MM.1S (cell line): ENCODE measurements around the gene ACVR1.

Experiments
- EZH2 ChIP-seq: fragments of 300-600 bp; sonication (generic); optimal IDR thresholded peaks from 2 replicates; pipeline ENCODE3; 2017; ENCODE audit warnings: low read depth, mild to moderate bottlenecking, antibody characterized with exemption, low read length, mixed read lengths
- EZH2phosphoT487 ChIP-seq: fragments of 300-600 bp; sonication (generic); IDR thresholded peaks from 2 replicates; pipeline ENCODE4 v1.6.1; 2018; ENCODE audit warnings: antibody characterized with exemption, low read length
- TF ChIP-seq, protein P1 (sequence below): fragments of 300-600 bp; sonication (generic); IDR thresholded peaks from 2 replicates; pipeline ENCODE4 v1.5.1; 2016; ENCODE audit warnings: antibody characterized with exemption, low read length, mixed read lengths

DNA sequence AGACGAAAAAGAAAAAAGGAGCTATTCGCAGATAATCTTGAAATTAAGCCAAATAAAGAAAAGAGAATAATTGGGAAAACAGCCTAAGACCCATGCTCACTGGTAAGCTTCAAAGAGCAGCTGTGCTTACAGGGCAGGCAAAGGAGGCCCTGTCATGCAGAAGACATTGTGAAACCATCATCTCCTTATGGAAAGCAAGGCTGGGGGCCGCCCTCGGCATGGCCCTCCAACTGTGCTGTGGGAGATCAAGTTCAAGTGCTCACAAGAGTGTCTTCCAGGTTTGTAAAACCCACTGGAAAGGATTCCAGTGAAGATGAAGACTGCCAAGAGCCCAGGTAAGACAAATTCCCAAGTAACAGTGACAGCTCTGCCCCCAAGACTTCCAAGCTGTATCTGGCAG is 32.2 kb downstream of the ACVR1 start:
- TF ChIP-seq, protein P1, sequence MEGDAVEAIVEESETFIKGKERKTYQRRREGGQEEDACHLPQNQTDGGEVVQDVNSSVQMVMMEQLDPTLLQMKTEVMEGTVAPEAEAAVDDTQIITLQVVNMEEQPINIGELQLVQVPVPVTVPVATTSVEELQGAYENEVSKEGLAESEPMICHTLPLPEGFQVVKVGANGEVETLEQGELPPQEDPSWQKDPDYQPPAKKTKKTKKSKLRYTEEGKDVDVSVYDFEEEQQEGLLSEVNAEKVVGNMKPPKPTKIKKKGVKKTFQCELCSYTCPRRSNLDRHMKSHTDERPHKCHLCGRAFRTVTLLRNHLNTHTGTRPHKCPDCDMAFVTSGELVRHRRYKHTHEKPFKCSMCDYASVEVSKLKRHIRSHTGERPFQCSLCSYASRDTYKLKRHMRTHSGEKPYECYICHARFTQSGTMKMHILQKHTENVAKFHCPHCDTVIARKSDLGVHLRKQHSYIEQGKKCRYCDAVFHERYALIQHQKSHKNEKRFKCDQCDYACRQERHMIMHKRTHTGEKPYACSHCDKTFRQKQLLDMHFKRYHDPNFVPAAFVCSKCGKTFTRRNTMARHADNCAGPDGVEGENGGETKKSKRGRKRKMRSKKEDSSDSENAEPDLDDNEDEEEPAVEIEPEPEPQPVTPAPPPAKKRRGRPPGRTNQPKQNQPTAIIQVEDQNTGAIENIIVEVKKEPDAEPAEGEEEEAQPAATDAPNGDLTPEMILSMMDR: no peak
- TF ChIP-seq EZH2 (no peak), EZH2phosphoT487 (no peak)
